OCI-LY1 (cell line): Measurements from ENCODE around the gene NEU1.

ENCODE experiments used
- H2AFZ ChIP-seq: fragments of 200-600 bp; sonication (generic), shearing (Covaris generic); 2 replicates; pipeline ENCODE4 v1.6.0; 2014; ENCODE audit warnings: antibody characterized with exemption, mild to moderate bottlenecking, low read length
- H3F3A ChIP-seq: fragments of 200-600 bp; sonication (generic), shearing (Covaris generic); 2 replicates; pipeline ENCODE4 v1.6.0; 2014; ENCODE audit warnings: mild to moderate bottlenecking, antibody characterized with exemption, low read length, moderate library complexity; ENCODE audit not compliant: insufficient read depth
- H3K27ac ChIP-seq: fragments of 200-600 bp; sonication (generic); 2 replicates; pipeline ENCODE4 v1.5.1; 2014; ENCODE audit warnings: low read length, mixed run types, mild to moderate bottlenecking, low read depth; ENCODE audit not compliant: poor library complexity, severe bottlenecking
- H3K27me3 ChIP-seq: fragments of 200-600 bp; sonication (generic); 2 replicates; pipeline ENCODE4 v1.6.0; 2014; ENCODE audit warnings: antibody characterized with exemption, mild to moderate bottlenecking, low read length, moderate library complexity; ENCODE audit not compliant: insufficient read depth
- H3K36me3 ChIP-seq: fragments of 200-600 bp; sonication (generic); 2 replicates; pipeline ENCODE4 v1.6.1; 2014; ENCODE audit warnings: mild to moderate bottlenecking, antibody characterized with exemption, low read length, moderate library complexity, mixed read lengths; ENCODE audit not compliant: insufficient read depth
- H3K4me1 ChIP-seq: fragments of 200-600 bp; sonication (generic); 2 replicates; pipeline ENCODE4 v1.5.1; 2014; ENCODE audit warnings: mild to moderate bottlenecking, low read length, moderate library complexity; ENCODE audit not compliant: insufficient read depth, severe bottlenecking
- H3K4me2 ChIP-seq: fragments of 200-600 bp; sonication (generic), shearing (Covaris generic); 2 replicates; pipeline ENCODE4 v1.6.1; 2014; ENCODE audit warnings: low read length
- H3K4me3 ChIP-seq: fragments of 200-600 bp; sonication (generic); 2 replicates; pipeline ENCODE4 v1.5.1; 2014; ENCODE audit warnings: low read length, low read depth, mild to moderate bottlenecking, mixed read lengths; ENCODE audit not compliant: poor library complexity, severe bottlenecking
- H3K79me2 ChIP-seq: fragments of 200-600 bp; shearing (Covaris generic); 2 replicates; pipeline ENCODE4 v1.6.1; 2016; ENCODE audit warnings: mixed run types, low read length, mixed read lengths; ENCODE audit not compliant: insufficient read depth
- H3K9ac ChIP-seq: fragments of 200-600 bp; sonication (generic), shearing (Covaris generic); 2 replicates; pipeline ENCODE4 v1.6.1; 2014; ENCODE audit warnings: mild to moderate bottlenecking, low read length, mixed read lengths
- H3K9me2 ChIP-seq: fragments of 200-600 bp; sonication (generic), shearing (Covaris generic); 2 replicates; pipeline ENCODE4 v1.6.1; 2014; ENCODE audit warnings: low read depth, mild to moderate bottlenecking, low read length, mixed read lengths
- H3K9me3 ChIP-seq: fragments of 200-600 bp; shearing (Covaris generic); 2 replicates; pipeline ENCODE4 v1.6.1; 2014; ENCODE audit warnings: low read length, mixed read lengths
- H4K20me1 ChIP-seq: fragments of 200-600 bp; sonication (generic), shearing (Covaris generic); 2 replicates; pipeline ENCODE4 v1.6.0; 2016; ENCODE audit warnings: mild to moderate bottlenecking, low read length; ENCODE audit not compliant: insufficient read depth
- EZH2 ChIP-seq: fragments of 200-600 bp; sonication (generic), shearing (Covaris generic); IDR thresholded peaks from 2 replicates; pipeline ENCODE4 v1.8.0; 2017; ENCODE audit warnings: borderline replicate concordance, mixed run types, mild to moderate bottlenecking, antibody characterized with exemption, low read length, moderate library complexity, mixed read lengths
- TF ChIP-seq, protein P1 (sequence below): fragments of 200-600 bp; sonication (generic), shearing (Covaris generic); IDR thresholded peaks from 2 replicates; pipeline ENCODE4 v1.5.1; 2017; ENCODE audit warnings: mild to moderate bottlenecking, antibody characterized with exemption, low read length, moderate library complexity, mixed read lengths

The NEU1 gene

GRCh38 chr6:31837369-31838113 is 25.1 kb downstream of the NEU1 start:
- Histone ChIP-seq H3K9me2 (no peaks in the 10 kb centered on the region), H3K79me2 (peaks cover 32% of the 10 kb centered on the region), H3K27ac (peak overlapping the region; percentile 97), H3K4me3 (peak overlapping the region; percentile 96), H3K9ac (peak overlapping the region; percentile 99), H4K20me1 (no peaks in the 10 kb centered on the region), H3K4me1 (peaks cover 55% of the 10 kb centered on the region), H3K4me2 (peak overlapping the region; percentile 95), H3F3A (peaks cover 24% of the 10 kb centered on the region), H2AFZ (no peak overlapping the region), H3K36me3 (peaks cover 66% of the 10 kb centered on the region), H3K27me3 (no peaks in the 10 kb centered on the region), H3K9me3 (no peaks in the 10 kb centered on the region)
- no peak for TF ChIP-seq EZH2
- TF ChIP-seq, protein P1, sequence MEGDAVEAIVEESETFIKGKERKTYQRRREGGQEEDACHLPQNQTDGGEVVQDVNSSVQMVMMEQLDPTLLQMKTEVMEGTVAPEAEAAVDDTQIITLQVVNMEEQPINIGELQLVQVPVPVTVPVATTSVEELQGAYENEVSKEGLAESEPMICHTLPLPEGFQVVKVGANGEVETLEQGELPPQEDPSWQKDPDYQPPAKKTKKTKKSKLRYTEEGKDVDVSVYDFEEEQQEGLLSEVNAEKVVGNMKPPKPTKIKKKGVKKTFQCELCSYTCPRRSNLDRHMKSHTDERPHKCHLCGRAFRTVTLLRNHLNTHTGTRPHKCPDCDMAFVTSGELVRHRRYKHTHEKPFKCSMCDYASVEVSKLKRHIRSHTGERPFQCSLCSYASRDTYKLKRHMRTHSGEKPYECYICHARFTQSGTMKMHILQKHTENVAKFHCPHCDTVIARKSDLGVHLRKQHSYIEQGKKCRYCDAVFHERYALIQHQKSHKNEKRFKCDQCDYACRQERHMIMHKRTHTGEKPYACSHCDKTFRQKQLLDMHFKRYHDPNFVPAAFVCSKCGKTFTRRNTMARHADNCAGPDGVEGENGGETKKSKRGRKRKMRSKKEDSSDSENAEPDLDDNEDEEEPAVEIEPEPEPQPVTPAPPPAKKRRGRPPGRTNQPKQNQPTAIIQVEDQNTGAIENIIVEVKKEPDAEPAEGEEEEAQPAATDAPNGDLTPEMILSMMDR, result no peak

DNA sequence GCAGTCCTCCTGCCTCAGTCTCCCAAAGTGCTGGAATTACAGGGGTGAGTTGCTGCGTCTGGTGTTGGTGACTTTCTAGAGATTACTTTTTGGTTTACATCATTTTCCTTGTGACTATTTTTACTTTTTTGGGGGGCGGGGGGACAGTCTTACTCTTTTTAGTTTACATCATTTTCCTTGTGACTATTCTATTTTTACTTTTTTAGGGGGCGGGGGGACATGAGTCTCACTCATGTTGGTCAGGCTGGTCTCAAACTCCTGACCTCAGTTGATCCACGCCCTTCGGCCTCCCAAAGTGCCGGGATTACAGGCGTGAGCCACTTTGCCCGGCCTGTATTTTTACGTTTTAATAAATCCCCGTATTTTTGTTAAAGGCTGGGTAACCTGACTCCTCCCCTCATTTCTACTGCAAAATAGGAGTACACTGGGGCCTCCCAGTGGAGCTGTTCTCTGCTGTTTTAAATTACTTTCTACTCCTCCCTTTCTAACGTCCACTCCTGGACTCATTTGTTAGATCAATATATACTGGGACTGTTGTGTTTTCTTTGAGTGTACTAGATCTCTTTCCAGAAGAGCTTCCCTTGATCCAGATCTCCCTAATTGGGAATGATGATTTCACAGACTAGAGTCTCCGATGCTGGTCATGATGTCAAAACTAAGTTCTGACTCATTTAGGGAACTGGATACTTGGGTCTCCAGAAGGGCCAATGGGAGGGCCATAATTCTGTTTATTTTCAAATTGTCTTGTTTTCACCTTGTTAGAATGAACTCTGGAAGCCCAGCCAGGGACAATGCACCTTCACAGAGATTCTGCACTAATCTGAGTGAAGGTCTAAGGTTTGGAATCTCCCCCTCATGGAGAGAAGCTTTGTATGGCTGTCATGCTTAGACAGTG is 25.9 kb downstream of the NEU1 start:
- peaks cover 30% of the 10 kb centered on the region for H3F3A ChIP-seq
- no peak overlapping the region for H2AFZ ChIP-seq
- H3K36me3 ChIP-seq, result peaks cover 66% of the 10 kb centered on the region
- H3K27me3 ChIP-seq, result no peaks in the 10 kb centered on the region
- H3K4me2 ChIP-seq, result peak overlapping the region; percentile 95
- H3K9ac ChIP-seq, result peak overlapping the region; percentile 99
- H3K27ac ChIP-seq, result peak overlapping the region; percentile 97
- no peaks in the 10 kb centered on the region for H3K9me3 ChIP-seq
- H3K4me3 ChIP-seq, result peak overlapping the region; percentile 96
- H3K79me2 ChIP-seq, result peaks cover 33% of the 10 kb centered on the region
- no peak for TF ChIP-seq EZH2
- TF ChIP-seq, protein P1, result peak; percentile 9; the same call in 1 of the 2 replicates
- H3K4me1 ChIP-seq, result peaks cover 59% of the 10 kb centered on the region
- H4K20me1 ChIP-seq, result no peaks in the 10 kb centered on the region
- no peaks in the 10 kb centered on the region for H3K9me2 ChIP-seq

DNA sequence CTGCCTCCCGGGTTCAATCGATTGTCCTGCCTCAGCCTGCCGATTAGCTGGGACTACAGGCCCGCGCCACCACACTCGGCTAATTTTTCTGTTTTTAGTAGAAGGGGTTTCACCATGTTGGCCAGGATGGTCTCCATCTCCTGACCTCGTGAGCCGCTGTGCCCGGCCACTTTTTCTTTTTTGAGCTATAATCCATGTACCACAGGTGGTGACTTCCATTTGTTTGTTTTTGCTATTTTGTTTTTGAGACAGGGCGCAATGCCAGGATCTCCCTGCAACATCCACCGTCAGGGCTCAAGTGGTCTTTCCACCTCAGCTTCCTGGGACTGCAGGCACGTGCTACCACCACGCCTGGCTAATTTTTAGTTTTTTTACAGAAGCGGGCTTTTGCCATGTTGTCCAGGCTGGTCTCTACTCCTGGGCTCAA is 26.6 kb downstream of the NEU1 start:
- Histone ChIP-seq H3F3A (peaks cover 30% of the 10 kb centered on the region), H3K9me2 (no peaks in the 10 kb centered on the region), H4K20me1 (no peaks in the 10 kb centered on the region), H3K4me1 (peaks cover 65% of the 10 kb centered on the region), H3K27ac (peak overlapping the region; percentile 97), H3K36me3 (peaks cover 63% of the 10 kb centered on the region), H3K4me2 (peak overlapping the region; percentile 95), H2AFZ (no peak overlapping the region), H3K79me2 (peaks cover 40% of the 10 kb centered on the region), H3K4me3 (peak overlapping the region; percentile 96), H3K9me3 (no peaks in the 10 kb centered on the region), H3K9ac (peak overlapping the region; percentile 99), H3K27me3 (no peaks in the 10 kb centered on the region)
- TF ChIP-seq EZH2, result no peak
- TF ChIP-seq, protein P1, result no peak
